Renal cortex interstitium (tissue), 15 donors: Measurements from ENCODE around the gene LTB4R. TPM values are rescaled to one million over a fixed set of nuclear protein-coding genes. Genes with fewer than 3 reads are reported as not detected.

ENCODE experiments used
- DNase-seq, 11 donors: peaks; one replicate each; pipeline ENCODE4 v3.0.0-alpha.2; 2013; ENCODE audit warnings: low read depth in 9 of 11, low spot score in 4 of 11; ENCODE audit errors: extremely low read depth in 1 of 11
- long read RNA-seq, 16 experiments: transcript quantifications; one replicate each; lab custom pipeline, GENCODE V29; 2026
- polyA plus RNA-seq, 3 donors: library from polyadenylated mRNA; unstranded; fragments of 120-200 nt; gene quantifications; one replicate each; pipeline ENCODE4 v1.2.1, GENCODE V29; 2013; ENCODE audit not compliant: insufficient read length in 3 of 3

The LTB4R gene, protein sequence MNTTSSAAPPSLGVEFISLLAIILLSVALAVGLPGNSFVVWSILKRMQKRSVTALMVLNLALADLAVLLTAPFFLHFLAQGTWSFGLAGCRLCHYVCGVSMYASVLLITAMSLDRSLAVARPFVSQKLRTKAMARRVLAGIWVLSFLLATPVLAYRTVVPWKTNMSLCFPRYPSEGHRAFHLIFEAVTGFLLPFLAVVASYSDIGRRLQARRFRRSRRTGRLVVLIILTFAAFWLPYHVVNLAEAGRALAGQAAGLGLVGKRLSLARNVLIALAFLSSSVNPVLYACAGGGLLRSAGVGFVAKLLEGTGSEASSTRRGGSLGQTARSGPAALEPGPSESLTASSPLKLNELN
- polyA plus RNA-seq = 1 to 10 TPM; 4.1 to 6.8 (median 5.6) TPM
- long read RNA-seq, donor 1, partial matches to known transcripts = 0 of 1 reads
- long read RNA-seq, donor 1, other reads (novel, unspliced or antisense) = 0 of 1 reads
- long read RNA-seq, donor 2, partial matches to known transcripts = 0 of 1 reads
- long read RNA-seq, donor 2, other reads (novel, unspliced or antisense) = 0 of 1 reads
- long read RNA-seq, donor 3, full-length matches to known transcripts = 1 of 1 reads
- long read RNA-seq, donor 3, partial matches to known transcripts = 0 of 1 reads
- long read RNA-seq, donor 3, other reads (novel, unspliced or antisense) = 0 of 1 reads
- long read RNA-seq, donor 4, full-length matches to known transcripts = 2 of 2 reads
- long read RNA-seq, donor 4, partial matches to known transcripts = 0 of 2 reads
- long read RNA-seq, donor 4, other reads (novel, unspliced or antisense) = 0 of 2 reads
- long read RNA-seq, donor 5 = 0 reads
- long read RNA-seq, donor 6, partial matches to known transcripts = 0 of 2 reads
- long read RNA-seq, donor 6, other reads (novel, unspliced or antisense) = 0 of 2 reads
- long read RNA-seq, donor 7, partial matches to known transcripts = 0 of 1 reads
- long read RNA-seq, donor 7, other reads (novel, unspliced or antisense) = 0 of 1 reads
- long read RNA-seq, donor 8 = 0 reads
- long read RNA-seq, donor 9, partial matches to known transcripts = 0 of 2 reads
- long read RNA-seq, donor 9, other reads (novel, unspliced or antisense) = 0 of 2 reads
- long read RNA-seq, donor 10 = 0 reads
- long read RNA-seq, donor 11 = 0 reads
- long read RNA-seq, donor 12, full-length matches to known transcripts = 1 of 1 reads
- long read RNA-seq, donor 12, partial matches to known transcripts = 0 of 1 reads
- long read RNA-seq, donor 12, other reads (novel, unspliced or antisense) = 0 of 1 reads
- long read RNA-seq, donor 13 = 0 reads
- long read RNA-seq, donor 14 = 0 reads
- long read RNA-seq, donor 15 = 0 reads
- long read RNA-seq, donor 16, full-length matches to known transcripts = 4 of 4 reads
- long read RNA-seq, donor 16, partial matches to known transcripts = 0 of 4 reads
- long read RNA-seq, donor 16, other reads (novel, unspliced or antisense) = 0 of 4 reads

GRCh38 chr14:24310646-24311604 lies at the start of gene LTB4R:
Gene LTB4R (plus strand): TSS chr14:24311502. CDS start chr14:24315652, 4,150 bp downstream.
- DNase-seq = peak in 5 of 11 donors; percentile 54 to 77 (median 62)

DNA sequence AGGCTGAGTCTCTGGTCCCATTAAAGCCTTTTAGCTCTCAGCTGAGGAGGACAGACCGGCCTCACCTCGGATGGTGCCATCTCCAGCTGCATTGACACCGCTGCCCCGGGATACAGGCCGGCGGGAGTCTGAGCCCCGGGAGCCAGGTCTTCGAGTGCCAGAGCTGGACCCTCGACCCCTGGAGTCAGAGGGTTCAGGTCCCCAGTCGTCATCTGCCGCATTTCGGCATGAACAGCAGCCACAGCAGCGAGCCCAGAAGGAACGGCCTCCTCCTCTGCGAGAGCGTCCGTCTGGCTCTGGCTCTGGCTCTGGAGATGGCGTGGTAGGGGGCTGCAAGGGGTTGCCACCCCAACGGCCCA lies 49.4 kb upstream of the LTB4R start:
- DNase-seq = no peak

- DNase-seq = no peak
Measured at GRCh38 chr14:24262821-24263733, 48.2 kb upstream of the LTB4R start, which contains the start of gene TGM1. Gene TGM1 (minus strand): TSS chr14:24263177. CDS start chr14:24262352, 825 bp downstream.

DNA sequence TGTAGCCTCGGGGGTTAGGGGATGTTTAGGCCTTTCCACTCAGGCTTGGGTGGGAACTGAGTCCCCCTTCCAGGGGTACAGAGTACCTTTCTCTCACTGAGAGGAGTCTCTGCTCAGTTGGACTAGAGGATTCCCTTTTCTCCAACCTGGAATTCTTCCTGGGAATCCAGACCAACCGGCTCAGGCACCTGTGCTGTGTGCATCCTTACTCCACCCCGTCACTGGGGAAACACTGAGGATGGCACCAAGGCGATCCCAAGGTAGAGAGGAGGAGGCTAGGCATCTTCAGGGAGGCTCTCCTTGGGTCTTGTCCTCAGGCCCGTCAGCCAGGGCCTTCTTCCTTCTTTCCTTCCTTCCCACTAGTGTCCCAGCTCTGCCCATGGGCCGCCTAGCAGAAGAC lies 47.5 kb upstream of the LTB4R start:
- DNase-seq = no peak

- no peak for DNase-seq
Measured at GRCh38 chr14:24264298-24264697, 47.0 kb upstream of the LTB4R start.

DNA sequence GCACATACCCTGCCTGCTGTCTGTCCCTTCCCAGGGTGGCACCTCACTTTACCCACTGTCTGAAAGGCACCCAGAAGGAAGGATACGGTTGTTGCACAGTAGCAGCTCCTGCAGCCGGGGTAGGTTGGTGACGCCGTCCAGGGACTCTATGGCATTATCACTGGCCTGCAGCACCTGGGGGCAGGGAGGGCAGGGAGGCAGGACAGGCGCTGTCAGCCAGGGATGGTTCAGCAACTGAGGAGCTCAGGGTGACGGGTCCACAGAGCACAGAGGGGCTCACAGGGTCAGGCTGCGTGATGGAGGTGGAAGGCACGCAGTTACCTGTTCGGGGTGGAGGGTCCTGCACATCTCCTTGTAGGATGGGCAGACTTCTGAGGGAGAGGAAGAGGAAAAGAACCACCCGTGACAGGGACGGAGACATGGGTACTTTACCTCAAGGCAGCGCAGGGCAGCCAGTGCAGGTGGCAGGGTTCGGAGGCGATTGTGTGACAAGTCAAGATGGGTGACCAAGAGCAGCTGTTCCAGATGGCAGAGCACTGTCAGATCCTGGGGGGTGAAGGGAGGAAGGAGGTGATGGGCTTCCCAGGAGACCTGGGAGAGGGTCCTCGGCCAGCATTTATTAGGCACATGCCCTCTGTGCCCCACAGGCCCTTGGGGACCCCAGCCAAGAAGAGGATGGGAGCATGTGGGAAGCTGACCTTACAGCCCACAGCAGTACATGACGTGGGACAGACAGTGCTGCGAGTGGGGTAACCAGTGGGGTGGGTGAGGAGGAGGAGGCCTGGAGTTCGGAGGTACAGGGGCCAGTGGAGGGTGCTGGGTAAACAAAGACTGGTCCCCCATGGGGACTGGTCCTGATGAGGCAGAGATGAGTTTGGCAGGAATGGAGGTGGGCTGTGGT lies 44.7 kb upstream of the LTB4R start:
- no peak for DNase-seq

GRCh38 chr14:24267516-24267915 lies 43.8 kb upstream of the LTB4R start:
- DNase-seq = no peak

- no peak for DNase-seq
Measured at GRCh38 chr14:24268225-24268624, 43.1 kb upstream of the LTB4R start.

DNA sequence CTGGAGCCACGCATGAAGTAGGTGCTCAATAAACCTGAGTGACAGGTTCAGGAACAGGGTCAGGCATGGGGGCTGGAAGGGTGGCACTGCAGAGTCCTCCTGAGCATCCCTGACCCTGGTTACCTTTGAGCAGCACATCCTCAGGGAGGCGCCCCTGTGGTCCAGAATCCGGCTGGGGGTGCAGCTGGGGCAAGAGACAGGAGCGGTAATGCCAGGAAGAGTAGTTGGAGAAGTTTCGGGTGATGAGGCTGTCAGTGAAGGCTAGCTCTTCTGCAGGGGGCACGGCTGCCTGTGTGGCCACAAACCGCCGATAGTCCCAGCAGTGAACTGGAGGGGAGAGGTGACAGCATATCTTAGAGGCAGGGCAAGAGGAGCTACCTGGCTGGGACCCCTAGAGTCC lies 41.9 kb upstream of the LTB4R start:
- no peak for DNase-seq

- DNase-seq = no peak
Measured at GRCh38 chr14:24269910-24270536, 41.3 kb upstream of the LTB4R start.

GRCh38 chr14:24270537-24271133 lies 40.7 kb upstream of the LTB4R start:
- peak in 2 of 11 donors; percentile 5 to 11 for DNase-seq

DNA sequence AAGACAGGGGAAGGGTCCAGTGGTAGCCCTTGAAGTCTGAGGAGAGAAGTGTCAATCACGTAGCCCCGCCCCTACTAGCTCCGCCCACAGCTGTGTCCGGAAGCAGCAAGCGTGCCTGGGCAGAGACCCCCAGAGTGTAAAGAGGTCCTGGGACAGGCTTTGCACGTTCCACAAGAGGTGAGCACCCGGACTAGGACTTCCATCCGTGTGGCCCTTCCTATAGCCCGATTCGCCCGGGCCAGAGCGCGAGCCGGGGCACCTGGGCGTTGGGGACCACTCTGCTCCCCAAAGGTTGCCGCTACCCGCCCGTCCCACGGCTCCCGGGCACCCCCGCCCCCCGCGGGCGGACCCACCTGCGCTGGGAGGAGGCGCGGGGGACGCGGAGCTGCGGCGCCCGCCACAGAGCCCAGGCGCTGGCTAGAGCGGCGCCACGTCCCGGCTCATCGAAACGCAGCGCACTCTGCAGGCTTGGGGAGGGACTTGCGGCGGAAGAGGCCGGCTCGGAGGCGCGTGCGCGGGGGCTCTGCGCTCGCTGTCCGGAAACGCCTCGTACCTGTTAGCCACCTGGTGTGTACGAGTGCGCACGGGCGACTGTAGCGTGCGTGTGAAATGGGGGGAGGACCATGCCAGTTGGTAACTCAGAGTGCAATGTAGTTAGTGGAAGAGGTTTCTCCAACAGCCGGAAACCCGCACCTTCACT lies 40.0 kb upstream of the LTB4R start, which contains the start of gene RABGGTA:
TSS of gene RABGGTA (minus strand) at position 464 of the 700 bp plus-strand sequence. CDS start 482 bp downstream, outside the sequence.
- DNase-seq = peak; percentile 70 to 89 (median 86)

- no peak for DNase-seq
Measured at GRCh38 chr14:24271834-24272263, 39.5 kb upstream of the LTB4R start.

- no peak for DNase-seq
Measured at GRCh38 chr14:24272467-24272866, 38.8 kb upstream of the LTB4R start.
